HG02852 (cell line): ENCODE measurements around the gene CRACR2A.

Experiments
- ATAC-seq: cut with Tn5 transposase; IDR thresholded peaks from one replicate; pipeline ENCODE4 v1.9.1; 2021; ENCODE audit warnings: mild to moderate bottlenecking, moderate library complexity; ENCODE audit not compliant: unreplicated experiment

CRACR2A gene

GRCh38 chr12:3752741-3753486 lies at the start of gene CRACR2A:
Gene CRACR2A, minus strand, starts transcription at chr12:3753109. Its CDS starts 56,110 bp downstream, at chr12:3696999.
- peak; percentile 85 for ATAC-seq

GRCh38 chr12:3797531-3798048 lies 44.7 kb upstream of the CRACR2A start:
- no peak for ATAC-seq

GRCh38 chr12:3795492-3796133 lies 42.7 kb upstream of the CRACR2A start:
- no peak for ATAC-seq

GRCh38 chr12:3795066-3795465 lies 42.2 kb upstream of the CRACR2A start:
- no peak for ATAC-seq

GRCh38 chr12:3792623-3793288 lies 39.8 kb upstream of the CRACR2A start:
- ATAC-seq = no peak

- no peak for ATAC-seq
Observed at GRCh38 chr12:3791256-3791874, 38.5 kb upstream of the CRACR2A start.

- ATAC-seq = no peak
Observed at GRCh38 chr12:3790642-3791041, 37.7 kb upstream of the CRACR2A start.

GRCh38 chr12:3789838-3790237 lies 36.9 kb upstream of the CRACR2A start:
- no peak for ATAC-seq

- no peak for ATAC-seq
Observed at GRCh38 chr12:3777206-3777809, 24.4 kb upstream of the CRACR2A start.

GRCh38 chr12:3775385-3776035 lies 22.6 kb upstream of the CRACR2A start:
- no peak for ATAC-seq

- ATAC-seq = no peak
Observed at GRCh38 chr12:3772380-3772779, 19.5 kb upstream of the CRACR2A start.

GRCh38 chr12:3771853-3772252 lies 18.9 kb upstream of the CRACR2A start:
- no peak for ATAC-seq

GRCh38 chr12:3770891-3771290 lies 18.0 kb upstream of the CRACR2A start:
- ATAC-seq = no peak

GRCh38 chr12:3768911-3769447 lies 16.1 kb upstream of the CRACR2A start:
- no peak for ATAC-seq

GRCh38 chr12:3761116-3761735 lies 8.3 kb upstream of the CRACR2A start:
- ATAC-seq = no peak

GRCh38 chr12:3759878-3760277 lies 7.0 kb upstream of the CRACR2A start:
- ATAC-seq = no peak

GRCh38 chr12:3757261-3757660 lies 4.4 kb upstream of the CRACR2A start:
- ATAC-seq = no peak

- ATAC-seq = no peak
Observed at GRCh38 chr12:3755898-3756297, 3.0 kb upstream of the CRACR2A start.

- ATAC-seq = no peak
Observed at GRCh38 chr12:3753544-3754284, 805 bp upstream of the CRACR2A start.
